Stimulated activated CD8-positive, alpha-beta memory T cell treated with anti-CD3 and anti-CD28 coated beads, Interleukin-15, amount 100 ng/mL, for 4 hours (primary cell): ENCODE measurements around the gene RNF212.
"Not testable (repeated sequence)": the region's sequence is repeated elsewhere in the genome, so short reads cannot be mapped to it uniquely, and the experiment has no call there.

Experiments
- DNase-seq, 2 donors: peaks; one replicate each; pipeline ENCODE4 v3.0.0-alpha.2; 2020; ENCODE audit warnings: low read depth in 2 of 2

RNF212 gene

GRCh38 chr4:1065732-1066131 lies 47.6 kb downstream of the RNF212 start:
- DNase-seq: no peak

GRCh38 chr4:1062419-1062818 lies 50.9 kb downstream of the RNF212 start:
- DNase-seq: no peak

- no peak for DNase-seq
These were observed 51.6 kb downstream of the RNF212 start for GRCh38 chr4:1061760-1062159.

GRCh38 chr4:1061056-1061700 lies 52.2 kb downstream of the RNF212 start:
- DNase-seq: no peak

GRCh38 chr4:1060621-1061020 lies 52.7 kb downstream of the RNF212 start:
- no peak for DNase-seq

- DNase-seq: no peak
These were observed 53.2 kb downstream of the RNF212 start for GRCh38 chr4:1060121-1060520.

- no peak for DNase-seq
These were observed 54.2 kb downstream of the RNF212 start for GRCh38 chr4:1058997-1059665.

GRCh38 chr4:1058198-1058996 lies 55.0 kb downstream of the RNF212 start:
- no peak for DNase-seq

GRCh38 chr4:1057403-1057745 lies 56.0 kb downstream of the RNF212 start:
- no peak for DNase-seq

- no peak for DNase-seq
These were observed 56.5 kb downstream of the RNF212 start for GRCh38 chr4:1056671-1057402.

GRCh38 chr4:1055721-1056590 lies 57.4 kb downstream of the RNF212 start:
- DNase-seq: peak; percentile 70 to 73

GRCh38 chr4:1055243-1055701 lies 58.1 kb downstream of the RNF212 start:
- DNase-seq: not testable (repeated sequence)

- not testable (repeated sequence) for DNase-seq
These were observed 58.6 kb downstream of the RNF212 start for GRCh38 chr4:1054696-1055242.

- DNase-seq: not testable (repeated sequence)
These were observed 59.5 kb downstream of the RNF212 start for GRCh38 chr4:1053891-1054290.

- DNase-seq: no peak
These were observed 60.2 kb downstream of the RNF212 start for GRCh38 chr4:1053080-1053661.

GRCh38 chr4:1052231-1052671 lies 61.1 kb downstream of the RNF212 start:
- DNase-seq: no peak

- DNase-seq: no peak
These were observed 61.9 kb downstream of the RNF212 start for GRCh38 chr4:1051472-1051871.

GRCh38 chr4:1050486-1051213 lies 62.7 kb downstream of the RNF212 start:
- no peak for DNase-seq

- DNase-seq: no peak
These were observed 63.8 kb downstream of the RNF212 start for GRCh38 chr4:1049591-1049905.
